Activated gamma-delta T cell treated with Interleukin-2 at 50 U/mL for 16 hours (primary cell): ENCODE results near the gene VPS4A.
"Not testable (repeated sequence)": the region's sequence is repeated elsewhere in the genome, so short reads cannot be mapped to it uniquely, and the experiment has no call there.

Experiments
- DNase-seq: peaks from one replicate; pipeline ENCODE4 v3.0.0-alpha.2; 2020

The VPS4A gene

DNA sequence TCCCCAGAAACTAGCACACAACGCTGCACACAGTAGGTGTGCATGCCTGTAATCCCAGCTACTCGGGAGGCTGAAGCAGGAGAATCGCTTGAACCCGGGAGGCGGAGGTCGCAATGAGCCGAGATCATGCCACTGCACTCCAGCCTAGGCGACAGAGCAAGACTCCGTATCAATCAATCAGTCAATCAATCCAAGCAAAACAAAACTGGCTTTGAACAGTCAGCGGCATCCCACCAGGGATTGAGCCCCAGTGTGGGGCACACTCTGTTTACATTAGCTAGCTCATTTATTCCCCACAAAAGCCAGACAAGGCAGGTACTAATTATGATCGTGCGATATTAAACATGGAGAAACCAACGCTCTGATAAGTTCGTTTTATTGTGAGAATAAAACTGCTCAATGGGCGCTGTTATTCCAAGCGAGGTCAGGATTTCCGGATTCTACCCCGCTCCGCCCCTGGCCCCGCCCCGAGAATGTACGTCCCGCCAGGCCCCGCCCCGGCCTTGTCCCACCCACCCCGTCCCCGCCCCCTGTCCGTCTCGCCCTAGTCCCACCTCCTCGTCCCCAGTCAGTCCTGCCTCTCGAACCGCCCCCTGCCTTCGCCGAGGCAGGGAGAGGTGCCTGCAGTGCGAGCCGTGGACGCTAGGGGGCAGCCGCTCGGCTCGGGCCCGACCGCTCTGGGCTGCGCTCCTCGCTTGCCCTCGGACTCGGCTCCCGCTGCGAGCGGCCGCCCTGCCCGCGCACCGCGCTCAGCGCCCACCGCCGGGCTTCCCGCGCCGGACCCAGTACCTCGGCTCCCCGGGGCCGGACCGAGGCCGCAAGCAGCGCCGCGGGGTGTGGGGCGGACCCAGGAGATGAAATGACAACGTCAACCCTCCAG lies at the start of gene VPS4A:
VPS4A (plus strand) TSS at position 698 of the 880 bp plus-strand sequence; CDS start at position 860, 162 bp downstream.
- peak; percentile 98 for DNase-seq

DNA sequence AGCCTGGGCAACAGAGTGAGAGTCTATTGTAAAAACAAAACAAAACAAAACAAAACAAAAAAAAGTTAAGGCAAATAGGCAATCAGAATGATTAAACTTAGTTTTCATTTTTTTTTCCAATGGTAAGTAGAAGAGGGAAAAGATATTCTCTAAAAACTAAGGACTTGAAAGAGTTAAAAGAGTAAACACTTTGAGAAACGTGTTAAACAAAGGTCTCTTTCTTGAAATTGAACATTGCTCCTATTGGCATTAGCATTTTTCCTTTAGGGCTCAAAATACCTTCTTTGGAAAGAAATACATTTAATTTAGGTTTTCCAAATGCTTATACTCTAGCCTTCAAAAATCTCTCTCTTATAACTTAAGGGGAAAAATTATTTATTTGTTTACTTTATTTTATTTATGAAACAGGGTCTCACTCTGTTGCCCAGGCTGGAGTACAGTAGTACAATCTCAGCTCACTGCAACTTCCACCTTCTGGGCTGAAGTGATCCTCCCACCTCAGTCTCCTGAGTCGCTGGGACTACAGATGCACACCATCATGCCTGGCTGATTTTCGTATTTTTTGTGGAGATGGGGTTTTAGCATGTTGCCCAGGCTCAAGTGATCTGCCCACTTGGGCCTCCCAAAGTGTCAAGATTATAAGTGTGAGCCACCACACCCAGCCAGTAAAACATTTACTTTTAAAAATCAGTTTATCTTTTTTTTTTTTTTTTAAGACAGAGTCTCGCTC lies 44.7 kb upstream of the VPS4A start:
- no peak for DNase-seq

DNA sequence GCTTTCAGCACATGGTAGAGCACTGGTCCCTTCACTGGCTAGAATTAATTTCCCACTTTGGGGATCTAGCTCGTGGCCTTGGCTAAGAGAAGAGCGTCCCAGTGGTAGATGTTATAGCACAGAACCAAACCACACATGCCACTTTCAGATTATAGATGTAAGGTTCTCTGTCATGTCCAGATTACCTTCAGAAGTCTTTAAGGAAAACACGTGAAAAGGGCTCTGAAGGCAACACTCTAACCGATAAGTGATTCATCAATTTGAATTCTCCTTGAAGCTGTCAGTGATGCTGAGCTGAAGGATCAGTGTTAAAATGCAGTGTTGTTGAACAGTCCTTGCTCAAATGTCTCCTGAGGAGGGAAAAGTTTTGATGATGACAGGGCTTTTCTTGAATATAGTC lies 43.5 kb upstream of the VPS4A start:
- DNase-seq = no peak

DNA sequence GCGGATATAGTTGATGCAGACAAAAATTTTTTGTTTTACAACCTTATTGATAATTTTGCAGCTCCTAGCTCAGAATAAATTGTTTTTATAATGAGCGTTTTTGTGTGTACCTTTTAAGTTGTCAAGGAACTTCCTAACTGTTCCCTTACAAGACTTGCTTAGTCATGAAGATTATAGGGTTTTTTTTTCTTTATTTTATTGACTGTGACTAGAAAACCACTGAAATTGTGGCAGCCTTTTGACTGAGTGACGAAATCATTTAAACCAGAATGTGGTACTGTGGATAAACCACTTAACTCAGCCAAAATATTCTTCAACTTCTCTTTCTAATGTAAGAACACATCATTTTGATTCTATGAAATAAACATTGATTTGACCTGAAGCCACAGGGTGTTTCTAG lies 40.8 kb upstream of the VPS4A start:
- no peak for DNase-seq

DNA sequence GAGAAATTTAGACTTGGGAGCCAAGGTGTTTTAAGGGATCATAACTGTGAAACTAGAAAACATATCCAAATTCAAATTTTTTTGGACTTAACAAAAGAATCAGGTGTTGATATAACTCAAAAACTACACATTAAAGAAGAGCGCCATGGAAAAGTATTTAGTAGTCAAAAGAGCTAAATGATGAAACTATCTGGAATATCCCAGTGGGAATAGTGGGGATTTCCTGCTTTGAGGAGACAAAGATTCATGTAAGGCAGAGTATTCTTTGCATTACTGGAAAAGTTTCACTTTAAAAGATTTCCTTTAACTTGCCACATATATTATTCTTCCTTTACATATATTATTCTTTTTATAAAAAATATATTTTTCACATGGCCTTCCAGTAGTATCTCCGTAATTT lies 40.3 kb upstream of the VPS4A start:
- DNase-seq = no peak

DNA sequence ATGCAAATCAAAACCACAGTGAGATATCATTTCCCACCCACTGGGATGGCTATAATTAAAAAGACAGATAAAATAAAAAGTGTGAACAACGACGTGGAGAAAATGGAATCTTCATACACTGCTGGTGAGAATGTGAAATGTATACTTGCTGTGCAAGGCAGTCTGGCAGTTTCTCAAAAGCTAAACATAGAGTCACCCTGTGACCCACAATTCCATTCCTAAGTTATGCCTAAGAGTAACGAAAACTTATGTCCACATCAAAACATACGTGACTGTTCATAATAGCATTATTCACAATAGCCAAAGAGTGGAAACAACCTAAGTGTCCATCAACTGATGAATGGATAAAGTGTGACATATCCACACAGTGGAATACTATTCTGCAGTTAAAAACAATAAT lies 38.1 kb upstream of the VPS4A start:
- DNase-seq = no peak

DNA sequence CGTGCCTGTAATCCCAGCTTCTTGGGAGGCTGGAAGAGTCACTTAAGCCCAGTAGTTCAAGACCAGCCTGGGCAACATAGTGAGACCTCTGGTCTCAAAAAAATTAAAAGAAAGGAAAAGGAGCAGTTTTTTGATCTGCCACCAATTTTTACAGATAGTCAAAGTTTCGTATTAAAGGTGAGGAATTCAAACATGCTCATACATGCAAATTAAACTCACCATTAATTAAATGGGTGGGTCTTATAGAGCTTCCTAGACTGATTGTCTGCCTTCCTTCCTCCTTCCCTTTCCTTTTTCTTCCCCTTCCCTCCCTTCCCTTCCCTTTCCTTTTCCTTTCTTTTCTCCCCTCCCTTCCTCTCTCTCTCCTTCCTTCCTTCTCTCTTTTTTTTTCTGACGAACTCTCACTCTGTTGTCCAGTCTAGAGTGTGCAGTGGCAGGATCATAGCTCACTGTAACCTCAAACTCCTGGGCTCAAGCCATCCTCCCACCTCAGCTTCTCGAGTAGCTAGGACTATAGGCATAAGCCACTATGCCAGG lies 36.4 kb upstream of the VPS4A start:
- DNase-seq = no peak

DNA sequence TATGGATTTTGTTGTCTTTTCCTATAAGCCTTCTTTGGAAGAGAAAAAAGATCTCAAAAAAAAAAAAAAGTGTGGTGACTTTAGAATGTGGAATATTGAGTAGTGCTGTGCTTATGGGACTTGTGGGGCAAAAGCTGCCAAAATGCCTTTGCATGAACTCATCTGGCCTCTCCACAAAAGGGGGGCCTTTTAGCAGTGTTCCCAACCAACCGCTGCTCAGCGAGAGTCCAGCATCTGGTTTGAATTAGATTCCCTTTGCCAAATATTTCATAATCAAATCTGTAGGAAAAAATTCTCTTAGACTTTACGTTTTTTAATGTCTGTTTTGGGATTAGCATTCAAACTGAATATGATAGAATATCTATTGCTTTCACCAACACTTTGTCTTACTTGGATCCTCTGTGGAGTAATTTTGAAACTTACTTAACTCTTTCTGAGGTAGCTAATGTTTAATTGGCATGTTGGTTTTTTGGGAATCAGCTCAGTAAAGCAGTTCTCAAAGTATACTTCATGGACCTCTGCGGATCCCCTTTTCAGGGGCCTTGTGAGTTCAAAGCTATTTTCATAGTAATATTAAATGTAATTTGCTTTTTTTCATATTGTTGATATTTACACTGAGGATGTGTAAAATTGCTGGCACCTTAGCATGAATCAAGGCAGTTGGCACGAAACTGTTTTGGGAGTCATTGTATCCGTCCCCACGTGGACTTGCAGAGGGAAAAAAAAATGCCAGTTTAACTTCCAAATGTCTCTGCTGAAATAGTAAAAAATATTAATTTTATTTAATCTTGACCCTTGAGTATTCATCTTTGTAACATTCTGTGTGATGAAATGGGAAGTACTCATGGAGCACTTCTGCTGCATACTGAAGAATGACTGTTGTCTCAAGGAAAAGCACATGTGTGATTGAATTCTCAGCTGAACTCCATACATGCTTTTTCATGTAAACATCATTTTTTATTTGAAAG lies 34.7 kb upstream of the VPS4A start:
- no peak for DNase-seq

DNA sequence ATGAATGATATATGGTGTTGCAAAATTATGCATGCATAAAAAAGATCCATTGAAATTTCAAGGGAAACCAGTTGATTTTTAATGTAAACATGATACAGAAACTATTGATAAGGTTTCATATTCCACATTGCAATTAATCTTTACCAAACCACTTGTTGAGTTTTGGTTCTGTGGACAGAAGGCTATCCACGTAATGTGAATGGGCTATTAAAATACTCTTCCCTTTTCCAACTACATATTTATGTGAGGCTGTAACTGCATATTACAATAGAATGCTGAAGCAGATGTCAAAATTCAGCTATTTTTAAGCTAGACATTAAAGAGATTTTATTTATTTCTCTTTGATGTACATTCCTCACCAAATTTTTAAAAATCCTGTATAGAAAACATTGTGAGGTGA lies 33.7 kb upstream of the VPS4A start:
- DNase-seq = no peak

DNA sequence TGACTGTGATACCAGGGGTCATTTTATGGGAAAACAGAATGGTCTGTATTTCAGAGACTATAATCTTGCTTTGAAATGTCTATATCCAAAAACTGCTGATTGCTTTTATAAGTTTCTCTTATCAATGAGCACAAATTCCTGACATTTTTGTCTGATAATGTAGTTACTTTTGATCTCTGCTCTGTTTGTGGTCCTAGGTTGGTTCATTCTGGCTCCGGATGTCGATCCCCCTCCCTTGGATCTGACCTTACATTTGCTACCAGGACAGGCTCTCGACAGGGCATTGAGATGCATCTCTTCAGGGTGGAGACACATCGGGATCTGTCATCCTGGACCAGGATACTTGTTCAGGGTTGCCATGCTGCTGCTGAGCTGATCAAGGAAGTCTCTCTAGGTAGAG lies 27.3 kb upstream of the VPS4A start:
- no peak for DNase-seq

DNA sequence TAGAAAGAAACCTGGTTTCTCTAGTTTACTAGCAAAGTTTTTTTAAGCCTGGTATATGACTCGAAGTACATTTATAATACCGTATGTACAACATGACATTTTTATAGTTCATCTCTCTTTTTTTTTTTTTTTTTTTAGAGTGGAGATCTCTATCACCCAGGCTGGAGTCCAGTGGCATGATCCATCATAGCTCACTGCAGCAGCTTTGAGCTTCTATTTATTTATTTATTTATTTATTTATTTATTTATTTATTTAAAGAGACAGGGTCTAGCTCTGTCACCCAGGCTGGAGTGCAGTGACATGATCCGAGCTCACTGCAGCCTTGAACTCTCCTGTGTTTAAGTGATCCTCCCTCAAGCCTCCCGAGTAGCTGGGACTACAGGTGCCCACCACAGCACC lies 25.9 kb upstream of the VPS4A start:
- no peak for DNase-seq

DNA sequence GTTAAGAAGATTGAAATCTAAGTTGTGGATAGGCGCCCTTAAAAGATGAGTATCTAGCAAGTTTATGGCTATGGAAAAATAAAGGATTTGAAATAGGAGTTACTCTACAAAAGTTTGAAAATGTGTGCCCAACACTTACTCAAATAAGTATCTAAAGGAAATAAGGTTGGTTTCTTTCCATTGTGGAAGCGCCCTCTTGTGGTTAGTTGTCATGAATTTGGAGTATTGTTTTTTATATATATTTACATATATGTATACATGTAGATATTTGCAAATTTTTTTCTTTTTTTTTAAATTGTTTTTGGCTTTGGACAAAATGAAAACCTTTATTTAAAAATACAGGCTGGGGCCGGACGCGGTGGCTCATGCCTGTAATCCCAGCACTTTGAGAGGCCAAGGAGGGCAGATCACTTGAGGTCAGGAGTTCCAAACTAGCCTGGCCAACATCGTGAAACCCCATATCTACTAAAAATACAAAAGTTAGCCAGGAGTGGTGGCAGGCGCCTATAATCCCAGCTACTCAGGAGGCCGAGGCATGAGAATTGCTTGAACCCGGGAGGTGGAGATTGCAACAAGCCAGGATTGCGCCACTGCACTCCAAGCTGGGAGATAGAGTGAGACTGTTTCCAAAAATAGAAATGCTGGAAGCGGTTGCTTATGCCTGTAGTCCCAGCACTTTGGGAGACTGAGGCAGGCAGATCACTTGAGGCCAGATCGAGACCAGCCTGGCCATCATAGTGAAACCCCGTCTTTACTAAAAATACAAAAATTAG lies 24.0 kb upstream of the VPS4A start:
- peak; percentile 40 for DNase-seq

DNA sequence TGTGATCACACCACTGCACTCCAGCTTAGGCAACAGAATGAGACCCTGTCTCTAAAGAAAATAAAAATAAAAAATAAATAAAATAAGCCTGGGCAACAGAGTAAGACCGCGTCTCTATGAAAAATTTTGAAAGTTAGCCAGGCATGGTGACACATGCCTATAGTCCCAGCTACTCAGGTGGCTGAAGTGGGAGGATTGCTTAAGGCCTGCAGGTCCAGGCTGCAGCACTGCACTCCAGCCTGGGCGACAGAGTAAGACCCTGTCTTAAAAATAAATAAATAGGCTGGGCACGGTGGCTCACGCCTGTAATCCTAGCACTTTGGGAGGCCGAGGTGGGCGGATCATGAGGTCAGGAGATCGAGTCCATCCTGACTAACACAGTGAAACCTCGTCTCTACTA lies 19.5 kb upstream of the VPS4A start:
- not testable (repeated sequence) for DNase-seq

DNA sequence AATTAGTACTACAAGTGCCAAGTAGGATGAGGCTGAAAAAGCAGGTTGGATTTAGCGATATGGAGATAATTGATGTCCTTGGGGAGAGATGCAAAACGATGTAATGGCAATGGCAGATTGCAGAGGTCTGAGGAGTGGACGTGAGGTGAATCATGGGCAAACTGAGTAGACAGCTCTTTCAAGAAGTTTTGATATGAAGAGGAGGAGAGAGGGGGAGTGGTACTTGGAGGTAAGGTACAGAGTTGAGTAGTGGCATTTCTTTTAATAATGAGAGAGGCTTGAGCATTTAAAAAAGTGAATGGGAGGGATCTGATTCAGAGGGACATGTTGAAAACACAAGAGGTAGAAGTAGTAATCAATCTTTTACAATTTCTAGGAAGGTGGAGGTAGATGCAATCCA lies 17.7 kb upstream of the VPS4A start:
- no peak for DNase-seq

DNA sequence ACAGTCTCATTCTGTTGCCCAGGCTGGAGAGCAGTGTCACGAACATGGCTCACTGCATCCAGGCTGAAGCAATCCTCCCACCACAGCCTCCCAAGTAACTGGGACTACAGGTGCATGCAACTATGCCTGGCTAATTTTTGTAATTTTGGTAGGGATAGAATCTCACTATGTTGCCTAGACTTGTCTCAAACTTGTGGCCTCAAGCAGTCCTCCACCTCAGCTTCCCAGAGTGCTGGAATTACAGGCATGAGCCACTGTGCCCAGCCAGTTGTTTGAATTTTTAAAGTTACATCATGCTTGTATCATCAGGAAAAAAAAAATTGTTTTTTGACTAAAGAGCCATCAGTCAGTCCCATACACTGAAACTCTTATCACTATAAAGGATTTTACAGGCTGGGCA lies 17.1 kb upstream of the VPS4A start:
- DNase-seq = no peak

DNA sequence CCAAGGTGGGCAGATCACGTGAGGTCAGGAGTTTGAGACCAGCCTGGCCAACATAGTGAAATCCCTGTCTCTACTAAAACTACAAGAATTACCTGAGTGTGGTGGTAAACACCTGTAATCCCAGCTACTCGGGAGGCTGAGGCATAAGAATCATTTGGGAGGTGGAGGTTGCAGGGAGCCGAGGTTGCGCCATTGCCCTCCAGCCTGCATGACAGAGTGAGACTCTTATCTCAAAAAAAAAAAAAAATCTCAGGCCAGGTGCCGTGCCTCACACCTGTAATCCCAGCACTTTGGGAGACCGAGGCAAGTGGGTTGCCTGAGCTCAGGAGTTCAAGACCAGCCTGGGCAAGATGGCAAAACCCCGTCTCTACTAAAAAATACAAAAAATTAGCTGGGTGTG lies 14.4 kb upstream of the VPS4A start:
- not testable (repeated sequence) for DNase-seq

DNA sequence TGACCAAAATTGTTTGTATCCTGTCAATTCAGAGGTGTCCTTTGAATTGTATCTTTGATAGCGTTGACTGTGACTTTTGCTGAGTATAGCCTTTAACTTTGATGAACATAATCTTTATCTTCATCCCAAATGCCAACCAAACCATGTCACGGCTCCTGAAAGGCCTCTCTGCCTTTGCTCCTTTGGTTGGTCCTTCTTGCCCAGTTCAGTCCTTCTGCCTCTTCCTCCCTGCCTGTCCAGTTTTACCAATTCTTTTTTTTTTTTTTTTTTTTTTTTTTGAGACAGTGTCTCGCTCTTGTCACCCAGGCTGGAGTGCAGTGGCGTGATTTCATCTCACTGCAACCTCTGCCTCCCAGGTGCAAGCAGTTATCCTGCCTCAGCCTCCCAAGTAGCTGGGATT lies 12.9 kb upstream of the VPS4A start:
- no peak for DNase-seq

DNA sequence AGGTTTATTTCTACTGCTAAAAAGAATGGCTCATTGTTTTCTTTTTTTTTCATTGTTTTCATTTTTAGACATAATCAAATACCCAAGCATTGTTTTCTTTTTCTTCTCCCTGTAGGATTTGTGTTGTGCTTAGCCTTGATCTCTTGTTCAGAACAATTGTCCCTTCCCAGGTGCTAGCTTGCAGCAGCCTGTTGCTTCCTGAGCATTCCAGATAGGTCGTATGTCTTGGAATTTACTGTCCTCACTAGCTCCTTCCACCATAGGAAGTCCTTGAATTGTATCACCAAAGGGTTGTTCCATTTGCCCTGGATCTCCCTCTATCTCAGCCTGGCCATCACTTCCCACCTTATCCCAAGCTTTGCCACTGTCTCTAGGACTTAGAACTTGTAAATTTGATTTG lies 10.0 kb upstream of the VPS4A start:
- no peak for DNase-seq

DNA sequence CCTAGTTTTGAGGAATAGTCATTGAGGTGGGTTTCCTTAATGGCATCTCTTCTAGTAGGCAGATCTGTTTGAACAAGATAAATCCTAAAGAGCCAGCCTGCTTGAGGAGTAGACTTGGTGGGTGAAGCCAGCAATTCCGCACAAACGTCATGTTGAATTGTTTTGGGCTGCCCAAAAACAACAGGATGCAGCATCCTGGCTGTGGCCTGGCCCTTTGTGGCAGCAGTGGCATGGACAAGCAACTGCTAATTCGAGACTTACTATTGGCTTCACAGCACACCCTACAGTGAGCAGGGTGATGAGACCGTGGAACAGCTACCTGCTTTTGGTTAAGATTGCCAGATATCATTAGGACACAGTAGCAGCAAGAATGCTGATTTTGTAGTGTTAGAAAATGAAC lies 9.3 kb upstream of the VPS4A start:
- DNase-seq = no peak

DNA sequence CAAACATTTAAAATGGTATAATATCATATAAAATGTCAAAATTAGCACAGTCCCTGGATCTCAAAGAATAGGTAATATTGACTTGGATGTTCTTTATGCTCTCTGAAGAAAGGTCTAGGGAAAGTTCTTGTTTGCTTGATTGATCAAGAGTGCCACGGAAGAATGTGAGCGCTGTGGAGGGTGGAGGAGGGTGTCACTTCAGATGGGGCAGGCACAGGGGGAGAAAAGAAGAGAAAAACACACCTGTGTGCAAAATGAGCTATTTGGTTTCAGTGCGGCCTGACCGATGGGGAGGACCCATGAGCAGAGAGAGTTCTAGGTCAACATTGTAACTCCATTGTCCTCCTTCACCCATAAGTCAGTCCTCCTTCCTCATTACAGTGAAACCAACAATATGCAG lies 8.8 kb upstream of the VPS4A start:
- DNase-seq = no peak

DNA sequence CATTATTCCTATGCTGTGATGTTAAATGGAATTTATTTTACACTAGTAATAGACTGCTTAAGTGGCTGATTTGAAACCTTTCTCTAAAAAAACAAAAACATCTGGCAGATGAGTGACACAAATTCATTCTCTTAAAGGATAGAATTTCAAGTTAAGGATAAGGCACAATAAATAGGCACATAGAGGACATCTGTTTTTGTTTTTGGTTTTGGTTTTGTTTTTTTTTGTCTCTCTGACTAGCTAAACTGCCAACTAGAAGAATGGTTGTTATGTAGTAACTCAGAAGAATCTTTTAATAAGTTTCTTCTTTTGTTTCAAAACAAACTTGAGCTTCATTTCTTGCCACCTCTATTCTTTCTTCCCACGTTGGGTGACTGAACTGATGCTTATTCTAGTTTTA lies 5.1 kb upstream of the VPS4A start:
- DNase-seq = no peak

DNA sequence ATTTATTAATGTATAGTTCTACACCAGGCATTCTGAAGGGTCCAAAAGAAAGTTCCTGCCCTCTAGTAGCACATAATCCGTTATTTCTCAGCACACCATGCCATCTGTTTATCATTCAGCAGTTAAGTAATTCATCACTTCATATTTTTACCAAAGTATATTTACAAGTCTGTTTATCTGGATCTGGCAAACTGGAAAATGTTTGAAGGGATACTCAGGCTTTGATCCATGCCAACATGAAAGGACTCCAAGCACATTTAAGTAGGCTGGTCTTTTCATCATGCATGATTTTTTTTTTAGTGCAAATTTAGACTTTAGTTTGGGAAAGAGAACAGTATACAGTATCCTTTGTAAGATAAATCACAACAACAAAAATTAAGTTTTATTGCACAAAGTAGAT lies 4.1 kb upstream of the VPS4A start:
- DNase-seq = no peak
